ENCODE measurements around the gene SMIM20.
"Not testable (repeated sequence)": the region's sequence is repeated elsewhere in the genome, so short reads cannot be mapped to it uniquely, and the experiment has no call there.

SMIM20 gene

DNA sequence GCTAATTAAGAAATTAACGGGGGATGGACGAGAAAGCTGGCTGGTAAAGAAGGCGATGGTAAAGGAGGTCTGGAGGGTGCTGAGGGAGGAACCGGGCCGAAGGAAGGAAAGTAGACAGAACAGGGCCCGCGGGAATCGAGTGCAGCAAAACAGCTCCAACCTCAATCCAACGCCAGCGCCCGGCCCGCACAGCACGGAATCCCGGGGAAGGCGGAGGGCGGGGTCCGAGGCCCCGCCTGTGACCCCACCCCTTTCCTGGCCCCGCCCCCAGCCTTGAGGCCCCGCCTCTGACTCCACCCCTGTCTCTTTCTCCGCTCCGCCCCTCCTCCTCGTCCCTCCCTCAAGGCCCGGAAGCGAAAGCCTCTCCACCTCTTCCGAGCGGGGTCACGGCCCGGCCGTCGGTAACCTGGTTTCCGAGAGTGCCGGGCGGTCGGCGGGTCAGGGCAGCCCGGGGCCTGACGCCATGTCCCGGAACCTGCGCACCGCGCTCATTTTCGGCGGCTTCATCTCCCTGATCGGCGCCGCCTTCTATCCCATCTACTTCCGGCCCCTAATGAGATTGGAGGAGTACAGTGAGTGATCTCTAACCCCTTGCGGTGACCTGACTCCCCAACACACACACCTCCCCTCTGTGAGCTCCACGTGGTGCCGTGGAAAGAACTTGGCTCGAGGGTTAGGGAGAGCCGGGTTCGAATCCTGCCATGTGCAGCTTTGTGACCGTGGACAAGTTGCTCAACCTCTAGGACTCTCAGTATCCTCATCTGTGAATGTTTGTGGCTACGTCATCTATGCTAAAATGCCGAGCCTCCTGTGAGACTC is at the start of gene SMIM20:
TSS of gene SMIM20 (plus strand) at position 370 of the 819 bp plus-strand sequence. CDS start at position 464, 94 bp downstream.
- DNase-seq (ENCODE audit: low read depth in 2 of 2), result peak; percentile 86

DNA sequence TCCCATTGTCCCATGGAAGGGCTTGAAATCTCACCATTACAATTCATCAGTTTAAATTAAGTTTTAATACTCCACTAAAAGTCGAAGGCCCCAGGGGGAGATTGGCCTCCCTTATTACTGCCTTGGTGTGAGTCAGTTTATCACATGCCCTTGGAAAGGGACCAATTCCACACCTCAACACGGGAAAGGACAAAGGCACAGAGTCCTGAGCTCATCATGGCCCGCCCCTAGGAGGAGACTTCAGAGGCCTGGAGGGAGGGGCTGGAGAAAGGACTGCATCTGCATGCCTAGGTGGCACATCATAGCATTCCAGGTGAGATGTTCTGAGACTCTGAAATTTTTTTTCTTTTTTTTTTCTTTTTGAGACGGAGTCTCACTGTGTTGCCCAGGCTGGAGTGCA is 48.4 kb upstream of the SMIM20 start:
- no peak for DNase-seq (ENCODE audit: low read depth in 2 of 2)

DNA sequence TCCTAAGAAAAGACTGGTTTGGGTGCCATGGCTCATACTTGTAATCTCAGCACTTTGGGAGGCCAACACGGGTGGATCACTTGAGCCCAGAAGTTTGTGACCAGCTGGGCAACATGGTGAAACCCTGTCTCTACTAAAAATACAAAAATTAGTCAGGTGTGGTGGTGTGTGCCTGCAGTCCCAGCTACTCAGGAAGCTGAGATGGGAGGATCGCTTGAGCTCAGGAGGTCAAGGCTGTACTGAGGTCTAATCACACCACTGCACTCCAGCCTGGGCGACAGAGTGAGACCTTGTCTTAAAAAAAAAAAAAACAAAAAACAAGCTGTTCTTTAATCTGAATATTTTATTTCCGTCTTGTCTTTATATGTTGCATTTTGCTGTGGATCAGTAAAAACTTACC is 47.6 kb upstream of the SMIM20 start:
- not testable (repeated sequence) for DNase-seq (ENCODE audit: low read depth in 2 of 2)

- DNase-seq (ENCODE audit: low read depth in 2 of 2), result no peak
These were observed 46.2 kb upstream of the SMIM20 start for GRCh38 chr4:25867781-25868294.

- DNase-seq (ENCODE audit: low read depth in 2 of 2), result no peak
These were observed 43.9 kb upstream of the SMIM20 start for GRCh38 chr4:25870081-25870480.

DNA sequence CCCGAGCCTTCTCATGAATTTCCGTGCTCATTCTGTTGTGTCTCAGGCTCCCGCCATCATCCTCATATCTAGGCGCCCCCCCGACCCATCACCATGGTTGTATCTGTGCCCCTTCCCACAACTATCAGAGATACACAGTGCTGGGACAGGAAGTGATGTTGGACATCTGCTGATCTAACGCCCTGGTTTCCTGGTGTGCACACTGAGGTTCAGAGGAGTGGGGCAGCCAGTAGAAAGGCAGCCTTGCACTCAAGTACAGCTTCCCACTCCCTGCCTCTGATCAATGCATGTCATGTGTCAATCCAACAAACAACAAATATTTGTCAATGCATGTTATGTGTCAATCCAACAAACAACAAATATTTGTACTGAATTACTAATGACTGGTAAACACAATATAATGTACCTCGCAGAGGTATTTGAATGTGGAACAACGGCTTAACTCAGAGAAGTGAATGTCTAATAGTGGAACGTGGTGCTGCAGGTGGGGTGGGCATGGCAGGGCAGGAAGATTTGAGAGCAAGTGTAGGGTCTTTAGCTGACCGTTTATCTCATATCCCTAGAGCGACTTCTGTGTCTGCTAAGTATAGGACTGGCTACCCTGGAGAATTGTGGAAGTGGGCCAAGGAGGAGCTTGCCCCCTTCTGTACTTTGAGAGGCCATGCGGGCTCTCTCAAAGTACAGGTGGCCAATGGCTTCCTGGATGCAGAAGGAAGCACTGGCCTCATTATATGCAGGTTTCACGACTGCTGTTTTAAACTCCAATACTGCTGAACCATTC is 41.0 kb upstream of the SMIM20 start:
- no peak for DNase-seq (ENCODE audit: low read depth in 2 of 2)

GRCh38 chr4:25873632-25874129 is 40.3 kb upstream of the SMIM20 start:
- no peak for DNase-seq (ENCODE audit: low read depth in 2 of 2)

DNA sequence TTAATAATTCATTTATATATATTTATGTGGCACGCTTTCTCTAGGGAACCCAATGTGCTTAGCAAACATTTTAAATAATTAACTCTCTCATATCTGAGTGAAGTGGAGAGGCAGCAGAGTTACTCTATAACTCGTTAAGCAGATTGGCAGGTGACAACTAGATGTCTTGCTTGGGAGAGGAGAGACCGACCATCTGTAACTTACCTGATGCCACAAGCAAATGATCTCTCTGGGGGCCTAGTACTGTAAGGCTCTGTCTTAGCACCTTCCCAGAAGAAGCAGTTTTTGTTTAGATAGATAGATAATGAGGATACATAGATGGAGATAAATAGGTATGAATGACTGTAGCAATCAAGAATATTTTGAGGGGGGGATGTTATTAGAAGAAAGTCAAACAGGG is 39.4 kb upstream of the SMIM20 start:
- DNase-seq (ENCODE audit: low read depth in 2 of 2), result no peak

GRCh38 chr4:25875281-25875745 is 38.7 kb upstream of the SMIM20 start:
- DNase-seq (ENCODE audit: low read depth in 2 of 2), result no peak

GRCh38 chr4:25878676-25879075 is 35.3 kb upstream of the SMIM20 start:
- no peak for DNase-seq (ENCODE audit: low read depth in 2 of 2)

- DNase-seq (ENCODE audit: low read depth in 2 of 2), result no peak
These were observed 34.9 kb upstream of the SMIM20 start for GRCh38 chr4:25879091-25879584.

DNA sequence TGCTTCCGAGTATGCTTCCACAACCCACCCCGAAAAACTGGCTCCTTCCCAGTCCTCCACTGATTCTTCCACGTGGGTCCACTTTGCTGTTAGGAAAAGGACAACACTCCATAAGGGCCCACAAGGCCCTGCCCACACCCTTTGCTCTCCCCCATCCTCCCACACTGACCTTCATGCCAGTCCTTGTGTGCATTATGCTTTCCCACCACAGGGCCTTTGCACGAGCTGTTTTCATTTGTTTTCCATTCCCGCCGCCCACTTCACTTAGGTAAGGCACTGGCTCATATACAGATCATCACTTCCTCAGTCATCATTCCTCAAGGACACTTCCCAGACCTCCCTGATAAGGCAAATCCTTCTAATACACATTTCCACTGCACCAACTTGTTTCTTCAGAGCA is 34.4 kb upstream of the SMIM20 start:
- DNase-seq (ENCODE audit: low read depth in 2 of 2), result no peak

DNA sequence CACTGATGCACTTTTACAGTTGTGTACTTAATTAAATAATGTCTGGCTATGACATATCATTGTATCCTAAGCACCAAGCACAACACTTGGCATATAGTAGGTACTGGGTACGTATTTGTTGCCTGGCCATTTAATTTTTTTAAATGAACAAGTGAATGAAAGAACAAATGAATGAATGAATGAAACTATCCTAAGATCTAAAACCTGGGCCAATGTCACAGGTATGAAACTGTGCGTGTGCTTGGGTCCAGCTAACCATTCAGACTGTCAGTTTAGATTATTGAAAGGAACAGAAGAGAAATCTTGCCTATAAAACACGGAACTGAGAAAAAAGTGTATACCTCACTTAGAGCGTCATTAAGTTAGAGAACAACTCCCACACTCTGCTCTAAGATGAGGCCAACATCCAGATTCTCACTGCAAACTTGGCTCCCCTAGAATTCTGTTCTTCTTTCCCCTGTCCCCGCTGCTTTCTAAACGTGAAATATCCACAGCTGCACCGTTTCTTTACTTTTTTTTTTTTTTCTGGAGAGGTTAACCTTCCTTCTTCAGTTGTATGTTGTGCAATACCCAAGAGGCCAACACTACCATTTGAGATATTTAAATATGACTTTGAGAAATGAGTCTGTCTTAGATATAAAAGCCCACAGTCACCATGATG is 33.9 kb upstream of the SMIM20 start:
- DNase-seq (ENCODE audit: low read depth in 2 of 2), result no peak

DNA sequence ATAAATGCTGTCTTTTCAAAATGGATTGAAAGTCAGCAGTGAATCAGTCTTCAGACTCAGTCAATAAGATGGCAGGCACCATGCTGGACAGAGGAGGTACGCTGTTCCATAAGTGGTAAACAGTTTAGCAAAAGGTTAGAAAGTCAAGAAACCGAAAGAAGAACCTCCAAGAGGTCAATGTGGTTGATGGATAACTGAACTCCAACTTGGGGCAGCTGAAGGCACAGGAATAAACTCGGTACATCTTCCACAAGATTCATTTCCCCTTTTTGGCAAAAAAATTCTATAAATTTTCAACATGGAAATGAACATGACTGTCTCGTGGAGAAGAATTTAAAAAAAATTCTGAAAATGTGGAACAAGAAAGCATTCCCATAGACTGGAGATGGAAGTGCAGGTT is 32.8 kb upstream of the SMIM20 start:
- no peak for DNase-seq (ENCODE audit: low read depth in 2 of 2)

GRCh38 chr4:25882226-25882625 is 31.8 kb upstream of the SMIM20 start:
- DNase-seq (ENCODE audit: low read depth in 2 of 2), result no peak

- DNase-seq (ENCODE audit: low read depth in 2 of 2), result no peak
These were observed 30.5 kb upstream of the SMIM20 start for GRCh38 chr4:25883565-25883964.

- DNase-seq (ENCODE audit: low read depth in 2 of 2), result no peak
These were observed 29.8 kb upstream of the SMIM20 start for GRCh38 chr4:25884031-25884782.

DNA sequence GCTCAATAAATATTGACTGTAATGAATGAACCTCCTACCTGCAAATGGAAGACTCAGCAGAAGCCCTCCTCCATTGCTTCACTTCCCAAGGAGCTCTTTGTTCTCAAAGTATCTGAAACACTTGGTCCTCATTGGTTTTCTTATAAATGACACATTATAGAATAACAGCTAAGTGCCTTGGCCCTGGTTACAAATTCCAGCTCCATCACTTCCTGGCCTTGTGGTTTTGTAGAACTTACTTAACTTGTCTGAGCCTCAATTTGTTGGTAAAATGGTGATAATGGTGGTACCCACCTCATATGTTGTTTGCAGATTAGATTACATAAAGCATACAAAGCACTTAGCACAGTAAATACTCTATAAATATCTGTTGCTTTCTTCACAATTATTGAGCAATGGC is 25.2 kb upstream of the SMIM20 start:
- no peak for DNase-seq (ENCODE audit: low read depth in 2 of 2)

DNA sequence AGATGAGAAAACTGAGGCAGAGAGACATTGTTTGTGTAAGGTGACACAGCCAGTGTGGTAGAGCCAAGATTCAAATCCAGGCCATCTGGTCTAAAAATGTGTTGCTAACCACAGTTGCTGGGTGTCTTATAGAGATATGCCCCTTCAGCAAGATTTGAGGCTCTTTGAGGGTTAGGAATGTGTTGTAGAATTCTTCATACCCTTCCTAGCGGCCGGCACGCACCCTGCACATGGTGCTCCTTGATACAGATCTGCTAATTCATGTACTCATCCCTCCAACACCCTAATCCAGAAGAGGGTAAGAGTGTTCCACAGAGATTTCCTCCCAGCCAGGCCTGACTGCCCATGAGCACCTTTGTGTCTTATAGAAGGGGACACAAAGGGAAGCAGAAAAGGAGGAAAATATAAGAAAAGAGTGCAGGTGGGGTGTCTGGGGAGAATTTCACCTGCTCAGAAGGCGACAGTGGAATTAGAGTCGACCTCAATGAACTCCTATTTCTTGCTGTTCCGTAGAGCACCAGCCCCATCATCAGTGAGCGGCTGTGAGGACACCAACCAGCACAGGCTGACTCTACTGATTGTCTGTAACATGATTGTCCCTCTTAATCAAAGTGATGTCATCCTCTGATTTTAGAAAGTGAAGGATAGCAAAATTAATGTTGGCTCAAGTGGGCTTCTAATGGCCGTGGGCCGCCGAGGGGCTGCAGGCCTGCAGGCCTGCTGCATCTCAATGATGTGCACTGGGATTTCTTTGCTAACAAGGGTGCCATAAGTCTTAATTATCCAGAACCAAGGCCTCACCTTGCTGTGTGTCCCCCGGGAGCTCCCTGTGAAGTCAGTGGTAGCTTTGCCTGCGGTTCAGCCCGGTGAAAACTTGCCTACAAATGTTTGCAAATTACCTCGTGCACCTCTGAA is 24.2 kb upstream of the SMIM20 start:
- DNase-seq (ENCODE audit: low read depth in 2 of 2), result no peak
